A172 (cell line): ENCODE measurements around the gene RELL1. TPM values are rescaled to one million over a fixed set of nuclear protein-coding genes. Genes with fewer than 3 reads are reported as not detected.

Source experiments
- DNase-seq: peaks from one replicate; pipeline ENCODE4 v3.0.0-alpha.2; 2015; ENCODE audit warnings: low spot score
- total RNA-seq: library from RNA; depleted of rRNA; stranded (reverse); fragments of >200 nt; shearing (Covaris generic); gene quantifications from 2 replicates; pipeline ENCODE4 v1.2.3, GENCODE V29; 2014; rRNA removed

Gene RELL1, protein sequence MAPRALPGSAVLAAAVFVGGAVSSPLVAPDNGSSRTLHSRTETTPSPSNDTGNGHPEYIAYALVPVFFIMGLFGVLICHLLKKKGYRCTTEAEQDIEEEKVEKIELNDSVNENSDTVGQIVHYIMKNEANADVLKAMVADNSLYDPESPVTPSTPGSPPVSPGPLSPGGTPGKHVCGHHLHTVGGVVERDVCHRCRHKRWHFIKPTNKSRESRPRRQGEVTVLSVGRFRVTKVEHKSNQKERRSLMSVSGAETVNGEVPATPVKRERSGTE
- 57.7 and 69.4 TPM in 2 replicates for total RNA-seq

DNA sequence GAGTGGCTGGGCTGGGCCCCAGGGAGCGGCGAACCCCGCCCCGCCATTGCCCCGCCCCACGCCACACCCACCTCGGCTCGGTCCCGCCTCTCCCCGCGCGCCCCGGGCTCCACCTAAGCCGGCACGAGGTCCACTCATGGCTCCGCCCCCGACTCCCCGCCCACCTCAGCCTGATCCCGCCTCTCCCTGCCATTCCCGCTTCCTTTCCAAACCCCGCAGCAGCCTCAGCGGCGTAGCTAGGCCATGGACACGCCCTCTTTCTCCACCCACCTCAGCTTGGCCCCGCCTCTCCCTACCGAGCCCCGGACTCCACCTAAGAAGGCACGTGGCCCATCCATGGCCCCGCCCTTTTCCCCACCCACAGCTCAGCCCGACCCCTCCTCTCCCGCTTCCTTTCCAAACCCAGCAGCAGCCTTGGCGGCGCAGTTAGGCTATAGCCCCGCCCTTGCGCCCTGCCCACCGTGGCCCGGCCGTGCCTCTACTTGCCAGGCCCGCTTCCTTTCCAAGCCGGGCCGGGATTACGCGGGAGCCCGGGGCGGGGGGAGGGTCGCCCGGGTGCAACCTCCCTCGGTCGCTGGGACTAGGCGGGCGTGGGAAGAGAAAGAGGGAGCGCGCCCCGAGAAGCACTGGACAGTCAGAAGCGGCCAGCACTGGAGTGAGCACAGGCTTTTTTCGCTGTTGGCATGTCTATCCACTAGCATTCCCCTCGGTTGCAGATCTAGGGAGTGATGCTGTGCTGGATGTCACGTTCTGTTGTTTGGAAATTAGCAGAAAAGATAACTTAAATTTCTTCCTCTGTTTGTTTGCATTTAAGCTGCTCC, at the start of gene RELL1:
TSS of gene RELL1 (minus strand) at position 4 of the 821 bp plus-strand sequence. CDS start 89 bp downstream, outside the sequence.
- DNase-seq = peak; percentile 98

DNA sequence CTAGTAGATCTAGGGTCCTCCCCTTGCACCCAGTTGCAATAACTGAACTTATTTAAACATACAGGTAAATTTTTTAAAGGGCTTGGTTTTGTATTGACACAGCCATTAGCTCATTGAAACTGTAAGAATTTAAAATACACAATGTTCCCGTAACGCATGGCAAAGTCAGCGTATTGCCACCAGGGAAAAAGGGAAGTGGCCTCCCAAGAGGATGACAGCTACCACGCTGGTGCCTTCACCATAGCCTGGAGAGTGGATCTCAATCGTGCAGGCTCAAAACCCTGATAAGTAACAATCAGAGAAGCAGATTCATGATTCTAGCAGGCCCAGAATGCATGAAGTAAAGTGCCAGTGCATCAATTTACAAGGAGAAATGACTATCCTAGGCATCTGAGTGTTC, 49.4 kb upstream of the RELL1 start:
- no peak for DNase-seq

DNA sequence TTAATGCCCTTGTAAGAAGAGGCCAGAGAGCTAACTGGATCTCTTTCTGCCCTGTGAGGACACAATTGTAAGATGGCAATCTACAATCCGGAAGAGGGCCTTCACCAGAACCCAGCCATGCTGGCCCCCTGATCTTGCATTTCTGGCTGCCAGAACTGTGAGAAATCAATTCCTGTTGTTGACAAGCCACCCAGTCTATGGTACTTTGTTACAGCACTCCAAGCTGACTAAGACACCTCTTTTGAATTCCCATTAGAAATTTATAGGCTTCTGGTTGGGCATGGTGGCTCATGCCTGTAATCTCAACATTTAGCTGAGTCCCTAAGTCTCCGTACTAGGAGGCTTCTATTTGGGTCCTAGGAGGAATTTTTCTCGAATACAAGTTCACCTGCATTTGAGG, 48.8 kb upstream of the RELL1 start:
- DNase-seq = no peak

DNA sequence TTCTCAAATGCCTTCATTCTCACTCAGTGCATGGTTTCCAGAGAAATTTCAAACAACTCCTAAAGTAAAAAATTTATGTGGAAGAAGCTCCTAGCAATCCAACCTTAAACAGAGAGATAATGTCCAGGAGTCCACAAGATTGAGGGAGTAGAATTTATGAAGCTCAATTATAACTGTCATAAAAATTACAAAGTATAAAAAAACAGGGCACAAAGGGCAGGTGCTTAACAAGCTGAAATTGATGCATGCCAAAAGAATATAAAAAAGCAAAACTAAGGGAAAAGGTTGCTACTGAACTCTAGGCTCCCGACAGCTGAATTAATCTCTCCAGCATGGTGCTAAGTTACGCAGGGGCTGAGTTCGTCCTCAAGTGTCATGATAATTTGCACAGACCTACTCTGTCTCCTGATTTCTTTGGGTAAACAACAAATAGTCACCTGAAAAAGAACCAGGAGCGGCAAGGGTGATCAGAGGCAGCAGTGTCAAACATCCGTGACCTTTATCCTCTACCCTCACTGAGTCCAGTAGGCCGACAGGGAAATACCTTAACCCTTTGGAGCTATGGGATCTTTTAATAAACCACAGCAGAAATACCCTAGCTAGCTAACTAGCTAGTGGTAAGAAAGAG, 47.2 kb upstream of the RELL1 start:
- no peak for DNase-seq

DNA sequence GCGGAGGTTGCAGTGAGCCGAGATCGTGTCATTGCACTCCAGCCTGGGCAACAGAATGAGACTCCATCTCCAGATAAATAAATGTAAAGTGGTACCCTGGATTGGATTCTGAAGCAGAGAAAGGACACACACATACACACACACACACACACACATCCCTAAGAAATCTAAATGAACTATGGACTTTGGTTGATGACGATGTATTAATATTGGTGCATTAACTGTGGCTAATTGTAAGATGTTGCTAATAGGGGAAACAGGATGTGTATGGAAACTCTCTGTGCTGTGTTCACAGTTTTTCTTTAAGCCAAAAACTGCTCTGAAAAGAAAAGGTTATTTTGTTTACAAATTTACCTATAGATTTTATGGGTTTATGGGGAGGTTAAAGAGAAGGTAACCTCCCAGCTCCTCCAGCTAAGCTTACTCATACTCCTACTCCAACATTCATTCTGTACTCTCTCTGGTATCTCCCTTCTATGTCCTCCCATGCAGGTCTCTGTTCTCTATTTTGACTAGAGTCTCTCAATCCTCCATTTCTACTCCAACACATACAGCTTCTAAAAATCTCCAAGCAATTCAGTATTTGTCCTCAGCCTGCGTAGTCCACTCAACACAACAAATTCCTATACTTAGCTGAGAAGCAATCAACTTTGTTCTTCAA, 46.5 kb upstream of the RELL1 start:
- DNase-seq = no peak

DNA sequence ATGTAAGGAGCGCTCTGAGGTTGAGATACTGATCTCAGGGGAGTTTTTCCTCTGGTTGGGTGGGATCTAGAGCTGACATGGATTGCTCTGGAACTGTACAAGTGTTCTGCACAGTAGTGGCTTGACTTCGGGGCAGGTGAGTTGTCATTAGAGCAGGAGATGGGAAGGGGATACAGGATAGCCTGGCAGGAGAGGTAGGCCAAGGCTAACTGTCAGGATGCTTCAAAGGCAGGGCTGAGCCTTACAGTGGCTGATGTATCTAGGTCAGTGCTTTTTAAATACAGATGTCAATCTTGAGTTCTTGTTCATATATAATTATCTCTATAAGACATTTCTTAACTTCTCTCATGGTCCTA, 43.5 kb upstream of the RELL1 start:
- no peak for DNase-seq

DNA sequence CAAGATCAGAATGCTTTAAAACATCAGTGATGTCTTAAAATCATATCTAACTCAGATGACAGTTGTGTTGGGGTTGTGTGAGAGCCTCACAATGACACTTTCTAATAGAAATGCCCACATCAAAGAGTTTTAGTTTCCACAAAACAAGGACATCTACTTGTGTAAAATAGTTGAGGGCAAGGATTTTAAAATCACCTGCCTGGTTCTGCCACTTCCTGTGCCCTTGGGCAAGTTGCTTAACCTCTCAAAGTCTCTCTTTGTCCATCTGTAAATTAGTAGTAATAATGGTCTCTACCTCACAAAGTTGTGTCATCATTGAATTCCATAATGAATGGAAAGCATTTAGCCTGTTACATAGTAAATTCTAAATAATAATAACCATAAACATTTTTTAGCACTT, 41.9 kb upstream of the RELL1 start:
- no peak for DNase-seq

DNA sequence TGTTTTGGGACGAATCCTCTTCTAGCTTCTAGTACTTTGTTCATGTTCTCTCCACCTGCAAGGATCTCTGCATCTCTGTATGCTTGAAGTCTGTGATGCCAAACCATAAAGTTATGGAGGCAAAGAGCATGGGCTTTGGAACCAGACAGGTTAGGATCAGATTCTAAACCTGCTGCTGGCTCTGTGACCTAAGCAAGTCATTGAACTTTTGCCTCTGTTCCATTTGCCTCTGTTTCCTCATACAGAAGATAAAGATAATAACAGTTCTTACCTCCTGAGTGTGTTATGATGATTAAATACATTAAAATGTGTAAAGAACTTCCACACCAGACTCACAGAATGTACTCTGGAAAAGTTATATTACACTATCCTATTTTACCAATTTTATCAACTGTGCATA, 41.5 kb upstream of the RELL1 start:
- no peak for DNase-seq

DNA sequence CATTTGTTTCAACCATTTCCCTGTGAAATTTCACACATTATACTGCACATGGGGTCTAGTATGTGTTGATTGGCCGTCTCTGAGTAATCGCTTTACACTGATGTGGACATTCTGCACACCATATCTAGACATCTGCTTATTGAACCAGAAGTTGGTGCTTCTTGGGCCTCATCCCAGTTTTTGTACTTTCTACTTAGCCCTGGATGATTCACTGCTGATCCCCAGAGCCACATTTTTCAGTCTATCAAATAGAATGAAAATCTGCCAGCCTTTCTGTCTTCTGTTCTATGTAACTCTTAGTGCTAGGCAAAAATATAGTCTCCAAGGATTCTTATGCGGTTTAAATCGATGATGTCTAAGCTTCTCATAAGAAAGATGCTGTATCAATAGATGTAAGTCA, 40.5 kb upstream of the RELL1 start:
- no peak for DNase-seq

DNA sequence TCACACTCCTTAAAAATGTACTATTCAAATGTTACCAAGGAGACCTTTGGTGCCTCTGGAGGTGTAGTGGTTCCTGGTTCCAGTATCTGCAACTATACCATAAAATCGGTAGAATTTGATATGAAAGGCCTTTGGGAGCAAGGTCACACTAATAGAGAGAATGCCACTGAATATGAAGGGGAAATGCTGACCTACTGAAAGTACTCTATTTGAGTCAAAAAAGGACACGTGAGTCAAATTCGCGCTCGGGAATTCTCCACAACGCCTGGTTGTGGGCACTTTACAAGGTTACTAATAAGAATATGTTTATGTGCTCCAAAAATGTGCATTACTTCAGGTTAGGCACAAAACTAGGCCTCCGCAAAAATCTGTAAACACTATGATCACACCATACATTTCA, 39.5 kb upstream of the RELL1 start:
- DNase-seq = no peak

DNA sequence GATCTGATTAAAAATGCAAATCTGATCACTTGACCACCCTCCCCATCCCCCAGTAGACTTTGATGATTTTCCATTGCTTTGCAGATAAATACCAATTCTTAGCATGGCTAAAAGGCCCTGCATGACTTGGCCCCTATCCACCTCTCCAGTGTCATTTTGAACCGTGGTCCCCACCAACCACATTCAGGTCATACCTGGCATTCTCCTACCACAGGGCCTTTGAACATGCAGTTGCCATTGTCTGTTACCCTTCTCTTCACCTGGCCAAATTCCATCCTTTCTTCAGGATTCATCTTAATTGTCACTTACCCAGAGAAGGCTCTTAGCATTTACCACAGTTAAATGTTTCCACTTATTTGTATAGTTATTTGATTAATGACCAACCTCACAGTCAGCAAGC, 36.9 kb upstream of the RELL1 start:
- DNase-seq = no peak

DNA sequence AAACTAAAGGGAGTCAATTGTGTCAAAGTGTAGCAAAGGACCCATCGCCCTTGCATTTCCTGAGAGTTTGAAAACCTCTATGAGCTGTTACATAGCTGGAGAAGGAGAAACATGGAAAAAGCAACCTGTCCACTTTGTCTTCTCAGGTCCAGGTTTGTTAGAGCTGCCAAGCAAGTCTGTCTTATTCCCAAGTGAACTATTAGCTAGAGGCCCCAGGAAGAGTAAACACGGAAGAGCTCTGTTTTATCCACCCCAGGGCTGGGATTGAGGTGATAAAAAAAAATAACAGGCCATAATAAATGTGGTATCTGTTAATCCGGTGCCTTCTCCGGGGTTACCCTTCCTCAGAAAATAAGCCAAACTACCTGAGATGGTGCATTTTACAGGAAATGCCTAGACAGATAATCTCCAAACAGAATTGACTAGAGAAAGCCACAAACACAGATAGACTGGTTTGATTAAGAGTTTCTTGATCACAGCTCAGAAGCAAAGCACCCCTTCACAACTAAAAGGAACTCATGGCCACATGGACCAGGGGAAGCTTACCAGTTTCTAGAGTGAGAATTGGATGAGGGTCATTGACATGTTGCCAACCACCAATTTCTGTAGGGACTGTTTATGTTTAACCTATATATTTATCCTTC, 35.9 kb upstream of the RELL1 start:
- DNase-seq = no peak

DNA sequence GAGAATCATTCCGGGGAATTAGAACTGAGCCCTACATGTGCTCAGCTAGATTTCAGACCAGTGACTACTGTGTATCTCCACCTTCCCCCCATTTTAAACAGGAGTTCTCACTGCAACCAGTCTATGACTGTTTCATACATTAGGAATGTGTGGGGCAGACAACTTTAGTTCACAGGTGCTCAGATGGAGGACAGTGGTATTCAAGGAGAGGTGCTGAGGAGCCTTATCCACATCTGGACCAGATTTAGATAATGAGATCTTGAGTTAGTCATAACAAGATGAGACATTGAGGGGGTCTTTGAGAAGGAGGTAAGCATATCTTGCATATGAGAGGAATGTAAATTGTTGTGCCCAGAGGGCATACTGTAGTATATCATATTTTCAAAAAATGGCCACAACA, 32.8 kb upstream of the RELL1 start:
- peak; percentile 18 for DNase-seq

DNA sequence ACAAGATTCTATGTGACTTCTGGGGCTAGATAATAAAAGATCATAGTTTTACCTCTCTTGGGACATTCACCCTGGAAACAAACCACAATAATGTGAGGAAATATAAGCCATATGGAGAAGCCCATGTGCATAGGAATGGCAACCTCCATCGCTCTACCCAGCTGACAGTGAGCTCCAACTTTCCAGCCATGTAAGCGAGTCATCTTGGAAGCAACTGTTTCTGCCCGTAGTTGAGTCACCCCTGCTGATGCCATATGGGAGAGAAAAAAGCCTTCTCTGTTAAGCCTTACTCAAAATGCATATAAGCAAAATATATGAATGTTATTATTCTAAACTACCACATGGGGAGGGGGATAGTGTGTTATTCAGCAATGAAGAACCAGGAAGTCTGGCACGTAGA, 31.4 kb upstream of the RELL1 start:
- peak; percentile 51 for DNase-seq

DNA sequence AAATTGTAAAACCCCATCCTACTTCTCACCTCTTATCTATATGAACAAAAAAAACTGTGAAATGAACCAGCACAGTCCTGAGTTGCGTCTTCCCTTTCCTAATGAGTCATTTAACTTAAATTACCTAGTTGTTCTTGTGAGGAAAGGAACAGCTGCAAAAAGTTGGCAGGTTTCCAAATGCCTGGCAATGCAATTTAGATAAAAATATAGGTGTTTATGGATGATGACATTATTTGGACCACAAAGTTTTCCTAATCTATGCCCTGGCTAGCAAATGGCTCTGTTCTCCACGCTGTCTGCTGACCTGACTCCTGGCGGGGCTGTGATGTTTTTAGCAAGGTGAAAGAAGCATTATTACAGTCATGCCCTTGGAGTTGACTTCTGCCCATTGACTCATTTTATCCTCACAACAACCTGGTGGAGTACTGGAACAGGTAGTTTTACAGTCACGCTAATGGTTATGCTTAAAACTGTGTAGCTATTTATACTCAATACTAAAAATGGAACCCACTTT, 29.8 kb upstream of the RELL1 start:
- DNase-seq = peak; percentile 40

DNA sequence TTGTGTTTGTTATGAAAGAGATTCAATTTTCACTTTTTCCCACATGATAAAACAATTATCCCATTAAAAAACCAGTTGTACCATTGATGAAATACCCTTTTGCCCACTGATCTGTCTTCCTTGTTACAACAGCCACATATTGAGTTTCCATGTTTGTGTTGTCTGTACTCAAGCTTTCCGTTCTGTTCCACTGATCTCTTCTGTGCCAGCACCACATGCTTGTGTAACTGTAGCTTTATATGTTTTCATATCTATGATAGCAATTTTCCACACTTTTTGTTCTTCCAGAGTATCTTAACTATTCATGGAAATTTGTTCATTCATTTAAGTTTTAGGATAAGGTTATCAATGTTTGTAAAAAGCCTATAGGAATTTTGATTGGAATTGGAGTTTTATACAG, 24.3 kb upstream of the RELL1 start:
- DNase-seq = no peak

DNA sequence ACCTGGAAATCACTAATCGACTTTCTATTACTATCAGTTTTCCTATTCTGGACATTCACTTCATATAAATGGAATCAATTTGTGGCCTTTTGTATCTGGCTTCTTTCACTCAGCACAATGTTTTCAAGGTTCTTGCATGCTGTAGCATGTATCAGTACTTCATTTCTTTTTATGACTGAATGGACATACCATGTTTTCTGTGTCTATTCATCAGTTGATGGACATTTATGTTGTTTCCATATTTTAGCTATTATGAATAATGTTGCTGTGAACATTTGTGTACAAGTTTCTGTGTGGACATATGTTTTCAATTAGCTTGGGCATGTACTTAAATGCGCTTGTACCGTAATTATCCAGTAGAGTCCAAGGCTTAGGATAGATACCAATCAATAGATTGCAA, 19.9 kb upstream of the RELL1 start:
- no peak for DNase-seq

DNA sequence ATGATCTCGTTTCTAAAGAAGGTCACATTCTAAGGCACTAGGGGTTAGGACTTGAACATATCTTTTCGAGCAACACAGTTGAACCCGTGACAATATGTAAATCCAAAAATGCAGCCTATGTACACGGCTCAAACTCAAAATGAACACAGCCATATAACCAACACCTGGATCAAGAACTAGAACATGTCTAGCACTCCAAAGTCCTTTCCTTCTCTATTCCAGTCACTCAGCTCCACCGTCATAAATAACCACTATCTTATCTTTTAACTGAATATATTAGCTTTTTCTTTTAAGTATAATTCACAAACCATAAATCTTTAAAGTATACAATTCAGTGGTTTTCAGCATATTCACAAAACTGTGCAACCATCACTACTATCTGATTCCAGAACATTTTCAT, 19.4 kb upstream of the RELL1 start:
- DNase-seq = no peak

DNA sequence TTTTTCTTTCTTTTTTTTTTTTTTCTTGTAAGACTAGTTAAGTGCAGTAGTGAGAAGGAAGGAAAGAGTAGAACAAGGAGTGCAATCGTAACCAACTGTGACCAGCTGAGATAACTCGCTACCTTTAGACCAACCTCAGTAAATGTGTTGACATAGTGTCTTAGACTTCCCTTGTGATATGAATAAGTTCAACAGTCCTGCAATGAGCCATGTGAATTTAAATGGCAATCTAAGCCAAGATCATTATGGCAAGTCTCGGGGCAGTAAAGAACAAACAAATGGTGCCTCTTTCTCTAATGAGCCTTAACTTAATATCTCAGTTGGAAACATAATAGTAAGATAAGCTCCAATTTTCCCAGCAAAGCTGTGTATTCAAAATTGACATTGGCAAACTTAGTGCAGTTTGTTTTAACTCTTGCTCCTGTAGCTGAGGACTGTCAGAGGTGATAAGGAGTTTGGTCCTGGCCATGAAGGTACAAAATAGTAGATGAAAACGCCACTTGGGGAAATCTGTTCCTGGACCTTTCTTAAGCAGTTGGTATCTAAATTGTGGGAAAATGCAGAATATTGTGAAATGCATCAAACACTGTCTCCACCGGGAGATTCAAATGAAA, 13.8 kb upstream of the RELL1 start:
- DNase-seq = no peak

DNA sequence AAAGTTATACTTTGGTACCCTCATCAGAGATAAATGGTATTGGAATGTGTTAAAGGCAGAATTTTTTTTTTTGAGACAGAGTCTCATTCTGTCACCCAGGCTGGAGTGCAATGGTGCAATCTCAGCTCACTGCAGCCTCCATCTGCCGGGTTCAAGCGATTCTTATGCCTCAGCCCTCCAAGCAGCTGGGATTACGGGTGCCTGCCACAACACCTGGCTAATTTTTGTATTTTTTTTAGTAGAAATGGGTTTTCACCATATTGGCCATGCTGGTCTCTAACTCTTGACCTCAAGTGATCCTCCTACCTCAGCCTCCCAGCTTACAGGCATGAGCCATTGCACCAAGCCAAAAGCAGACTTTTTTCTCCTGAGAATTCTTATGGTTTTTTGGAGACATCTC, 11.4 kb upstream of the RELL1 start:
- no peak for DNase-seq

DNA sequence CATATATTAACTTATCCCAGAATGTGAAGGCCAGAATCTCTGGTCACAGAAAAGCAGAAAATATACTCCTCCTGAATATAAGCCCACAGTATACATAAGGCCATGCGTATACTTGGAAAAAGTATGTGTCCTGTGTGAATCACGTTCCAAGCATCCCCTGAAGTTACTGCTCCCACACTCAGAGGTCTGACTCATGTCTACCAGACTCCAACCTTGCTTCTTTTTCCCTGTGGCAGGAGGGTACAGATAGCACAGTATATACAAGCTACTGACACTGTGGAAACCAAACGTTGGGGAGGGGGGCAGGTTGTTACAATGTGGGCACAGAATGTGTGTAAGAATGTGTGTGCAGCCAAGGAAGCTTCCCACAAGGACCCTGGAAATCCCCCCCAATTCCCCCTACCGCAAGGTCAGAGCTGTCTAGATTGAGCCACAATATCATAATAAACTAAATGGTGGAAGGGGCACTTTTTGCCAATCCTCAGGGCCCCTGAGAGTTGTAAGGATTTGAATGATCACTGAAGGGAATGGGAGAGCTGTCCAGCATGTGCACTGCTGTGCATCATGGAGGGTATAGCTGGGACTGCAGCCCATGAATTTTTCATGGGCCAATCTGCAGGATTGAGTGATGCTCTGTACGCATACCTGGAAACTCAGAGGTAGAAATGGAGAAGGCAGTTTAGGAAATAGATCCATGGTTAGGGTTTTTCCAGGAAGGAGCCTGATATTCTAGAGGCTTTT, 7.4 kb upstream of the RELL1 start:
- peak; percentile 84 for DNase-seq
